GM19035 (cell line): Measurements from ENCODE around the gene ZNF442.
"Not testable (repeated sequence)": the region's sequence is repeated elsewhere in the genome, so short reads cannot be mapped to it uniquely, and the experiment has no call there.

Experiments used
- ATAC-seq: cut with Tn5 transposase; IDR thresholded peaks from one replicate; pipeline ENCODE4 v1.9.1; 2021; ENCODE audit not compliant: unreplicated experiment

The ZNF442 gene

GRCh38 chr19:12365236-12366162 is at the start of gene ZNF442:
TSS of gene ZNF442 (minus strand) at chr19:12365683. CDS start at chr19:12363631, 2,052 bp downstream.
- ATAC-seq = peak; percentile 77

- ATAC-seq = no peak
Measured at GRCh38 chr19:12411893-12412292, 46.4 kb upstream of the ZNF442 start.

GRCh38 chr19:12400633-12401502 is 35.4 kb upstream of the ZNF442 start, which contains the start of gene ZNF799:
TSS of gene ZNF799 (minus strand) at chr19:12401271. CDS start at chr19:12401070, 201 bp downstream.
- ATAC-seq = peak; percentile 94

- ATAC-seq = peak; percentile 29
Measured at GRCh38 chr19:12399901-12400632, 34.6 kb upstream of the ZNF442 start.

GRCh38 chr19:12391148-12391547 is 25.7 kb upstream of the ZNF442 start:
- ATAC-seq = not testable (repeated sequence)

- ATAC-seq = not testable (repeated sequence)
Measured at GRCh38 chr19:12386365-12386764, 20.9 kb upstream of the ZNF442 start.

- ATAC-seq = no peak
Measured at GRCh38 chr19:12380444-12380737, 14.9 kb upstream of the ZNF442 start.

GRCh38 chr19:12379732-12380443 is 14.4 kb upstream of the ZNF442 start:
- ATAC-seq = no peak

GRCh38 chr19:12374026-12374425 is 8.5 kb upstream of the ZNF442 start:
- ATAC-seq = no peak

- no peak for ATAC-seq
Measured at GRCh38 chr19:12364391-12365235, 870 bp downstream of the ZNF442 start.

GRCh38 chr19:12362236-12362635 is 3.2 kb downstream of the ZNF442 start:
- not testable (repeated sequence) for ATAC-seq

GRCh38 chr19:12353375-12353774 is 12.1 kb downstream of the ZNF442 start:
- ATAC-seq = no peak

- no peak for ATAC-seq
Measured at GRCh38 chr19:12350890-12351197, 14.6 kb downstream of the ZNF442 start.

- no peak for ATAC-seq
Measured at GRCh38 chr19:12350185-12350889, 15.1 kb downstream of the ZNF442 start.

- ATAC-seq = no peak
Measured at GRCh38 chr19:12346896-12347295, 18.6 kb downstream of the ZNF442 start.

- no peak for ATAC-seq
Measured at GRCh38 chr19:12345197-12345596, 20.3 kb downstream of the ZNF442 start.

GRCh38 chr19:12333162-12334159 is 32.0 kb downstream of the ZNF442 start, which contains the start of gene ZNF563:
TSS of gene ZNF563 (minus strand) at chr19:12333633. CDS start at chr19:12333482, 151 bp downstream.
- ATAC-seq = peak; percentile 87
